Natural killer cell (primary cell): ENCODE data around the gene KDM5C. TPM values are rescaled to one million over a fixed set of nuclear protein-coding genes. Genes with fewer than 3 reads are reported as not detected.

Experiments used
- ATAC-seq, 3 donors: fragments of 150-1000 bp in 2 of 3; fragments of 200-7000 bp in 1 of 3; cut with Tn5 transposase; 1 replicate in 1 of 3; 2 replicates in 2 of 3; pipeline ENCODE4 v1.10.0; 2021; ENCODE audit warnings: mild to moderate bottlenecking in 2 of 3, moderate library complexity in 2 of 3
- DNase-seq, 2 donors: peaks; one replicate each; pipeline versions ENCODE4 v3.0.0 to v3.0.0-alpha.2; 2013 to 2021; ENCODE audit warnings: mixed read lengths in 1 of 2
- H3K27ac ChIP-seq: one replicate; pipeline ENCODE4 v1.5.1; 2013; ENCODE audit warnings: mild to moderate bottlenecking, low read length
- H3K27me3 ChIP-seq: one replicate; pipeline ENCODE4 v1.6.1; 2013; ENCODE audit warnings: low read length; ENCODE audit not compliant: control insufficient read depth, insufficient read depth
- H3K36me3 ChIP-seq: one replicate; pipeline ENCODE4 v1.6.1; 2013; ENCODE audit warnings: low read length; ENCODE audit not compliant: control insufficient read depth, insufficient read depth
- H3K4me1 ChIP-seq: one replicate; pipeline ENCODE4 v1.6.1; 2013; ENCODE audit warnings: low read length; ENCODE audit not compliant: control insufficient read depth, insufficient read depth
- H3K4me3 ChIP-seq: one replicate; pipeline ENCODE4 v1.5.1; 2013; ENCODE audit warnings: low read length
- H3K9me3 ChIP-seq: one replicate; pipeline ENCODE4 v1.6.1; 2013; ENCODE audit warnings: low read length; ENCODE audit not compliant: control insufficient read depth, insufficient read depth
- H3K27ac Mint-ChIP-seq, 2 donors: one replicate each; pipeline ENCODE4 v1.8.0; 2022; ENCODE audit warnings: mild to moderate bottlenecking in 2 of 2, mixed read lengths in 2 of 2, moderate library complexity in 1 of 2
- H3K27me3 Mint-ChIP-seq, 2 donors: one replicate each; pipeline ENCODE4 v1.8.0; 2022; ENCODE audit warnings: low read depth in 2 of 2, mixed read lengths in 2 of 2
- H3K36me3 Mint-ChIP-seq: one replicate; pipeline ENCODE4 v1.8.0; 2022; ENCODE audit warnings: mixed read lengths
- H3K4me1 Mint-ChIP-seq, 2 donors: one replicate each; pipeline ENCODE4 v1.8.0; 2022; ENCODE audit warnings: mixed read lengths in 2 of 2
- H3K4me3 Mint-ChIP-seq: one replicate; pipeline ENCODE4 v1.8.0; 2022; ENCODE audit warnings: mild to moderate bottlenecking, moderate library complexity, mixed read lengths
- H3K9me3 Mint-ChIP-seq, 2 donors: one replicate each; pipeline ENCODE4 v1.8.0; 2022; ENCODE audit warnings: mixed read lengths in 2 of 2
- WGBS: methylation state at CpG from one replicate; pipeline ENCODE4 v1.1.7; 2013; ENCODE audit warnings: missing lambda C conversion rate; ENCODE audit not compliant: insufficient coverage; 5-methylcytosine and 5-hydroxymethylcytosine counted together
- intact Hi-C: fragments of 100-400 bp; cut with micrococcal nuclease; formaldehyde crosslinking; loops from one replicate; pipeline ENCODE4 v1.14.2; 2022
- total RNA-seq, 4 donors: library from RNA; stranded (reverse); fragments of 120-200 nt in 1 of 4; gene quantifications; one replicate each; pipeline versions ENCODE4 v1.2.3 to v1.2.4, GENCODE V29; 2013 to 2022
- TF ChIP-seq, protein P1 (sequence below): fragments of 200-600 bp; IDR thresholded peaks from one replicate; pipeline ENCODE4 v1.8.0; 2022; ENCODE audit warnings: antibody characterized with exemption

The KDM5C gene
- total RNA-seq, 3 donors from 2014 or later (not counting 1 experiment from before 2014, with no cell fraction given) = 191 to 307 (median 196) TPM

DNA sequence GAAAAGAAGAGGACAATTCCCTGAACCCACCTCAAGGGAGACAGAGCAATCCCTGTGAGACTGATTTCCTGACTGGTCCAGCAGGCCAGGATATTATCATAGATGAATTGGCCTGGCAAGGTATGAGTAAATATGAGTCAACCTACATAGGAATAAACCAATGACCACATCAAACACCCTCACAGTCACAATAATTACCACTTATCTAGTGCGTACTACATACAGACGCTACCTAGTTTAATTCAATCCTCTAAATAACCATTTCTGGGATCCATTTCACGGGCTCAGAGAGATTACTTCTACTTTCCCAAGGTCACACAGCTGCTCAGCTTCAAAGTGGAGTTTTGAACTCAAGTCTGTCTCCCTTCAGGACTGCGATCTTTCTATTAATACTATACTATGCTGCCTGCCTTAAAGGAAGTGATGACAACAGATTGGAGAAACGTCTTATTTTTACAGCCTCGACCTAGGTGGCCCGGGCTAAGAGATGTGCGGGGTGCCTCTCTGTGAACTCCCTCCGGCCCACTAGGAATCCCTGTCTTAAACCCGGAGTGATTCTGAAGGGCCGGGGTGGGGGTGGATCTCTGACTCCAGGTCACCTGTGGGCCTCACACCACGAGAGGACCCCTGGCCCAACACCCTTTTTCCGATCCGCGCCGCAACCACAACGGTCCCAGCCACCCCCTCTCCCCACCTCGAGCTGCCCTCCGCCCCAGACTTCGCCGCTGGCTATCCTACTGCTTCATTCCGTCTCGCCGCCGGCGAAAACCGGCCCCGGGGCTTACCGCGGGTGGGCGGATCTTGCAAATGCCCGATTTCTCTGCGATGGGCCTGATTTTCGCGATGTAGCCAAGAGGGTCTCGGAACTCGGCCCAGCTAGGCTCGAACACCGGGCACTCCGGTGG is 800 bp downstream of the KDM5C start:
- peak in 1 of 2 donors; percentile 53 for DNase-seq
- no peaks in the 10 kb centered on the region for H3K9me3 Mint-ChIP-seq
- ATAC-seq = peak in 2 of 3 donors; percentile 1 to 16
- H3K4me1 Mint-ChIP-seq = peaks cover 28 to 60% of the 10 kb centered on the region in 2 donors
- TF ChIP-seq, protein P1, sequence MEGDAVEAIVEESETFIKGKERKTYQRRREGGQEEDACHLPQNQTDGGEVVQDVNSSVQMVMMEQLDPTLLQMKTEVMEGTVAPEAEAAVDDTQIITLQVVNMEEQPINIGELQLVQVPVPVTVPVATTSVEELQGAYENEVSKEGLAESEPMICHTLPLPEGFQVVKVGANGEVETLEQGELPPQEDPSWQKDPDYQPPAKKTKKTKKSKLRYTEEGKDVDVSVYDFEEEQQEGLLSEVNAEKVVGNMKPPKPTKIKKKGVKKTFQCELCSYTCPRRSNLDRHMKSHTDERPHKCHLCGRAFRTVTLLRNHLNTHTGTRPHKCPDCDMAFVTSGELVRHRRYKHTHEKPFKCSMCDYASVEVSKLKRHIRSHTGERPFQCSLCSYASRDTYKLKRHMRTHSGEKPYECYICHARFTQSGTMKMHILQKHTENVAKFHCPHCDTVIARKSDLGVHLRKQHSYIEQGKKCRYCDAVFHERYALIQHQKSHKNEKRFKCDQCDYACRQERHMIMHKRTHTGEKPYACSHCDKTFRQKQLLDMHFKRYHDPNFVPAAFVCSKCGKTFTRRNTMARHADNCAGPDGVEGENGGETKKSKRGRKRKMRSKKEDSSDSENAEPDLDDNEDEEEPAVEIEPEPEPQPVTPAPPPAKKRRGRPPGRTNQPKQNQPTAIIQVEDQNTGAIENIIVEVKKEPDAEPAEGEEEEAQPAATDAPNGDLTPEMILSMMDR = no peak
- intact Hi-C loops = no loop called here
- H3K27me3 Mint-ChIP-seq = no peaks in the 10 kb centered on the region
- peak overlapping the region; percentile 95 for H3K4me3 Mint-ChIP-seq
- H3K27me3 ChIP-seq = no peaks in the 10 kb centered on the region
- peaks cover 12% of the 10 kb centered on the region for H3K36me3 ChIP-seq
- peak overlapping the region; percentile 97 to 98 for H3K27ac Mint-ChIP-seq
- H3K36me3 Mint-ChIP-seq = no peaks in the 10 kb centered on the region
- H3K9me3 ChIP-seq = no peaks in the 10 kb centered on the region
- under 1% methylated on average over 40 of the region's 40 CpGs for WGBS
- H3K4me3 ChIP-seq = peak overlapping the region; percentile 100
- H3K4me1 ChIP-seq = peaks cover 30% of the 10 kb centered on the region
- peak overlapping the region; percentile 94 for H3K27ac ChIP-seq

DNA sequence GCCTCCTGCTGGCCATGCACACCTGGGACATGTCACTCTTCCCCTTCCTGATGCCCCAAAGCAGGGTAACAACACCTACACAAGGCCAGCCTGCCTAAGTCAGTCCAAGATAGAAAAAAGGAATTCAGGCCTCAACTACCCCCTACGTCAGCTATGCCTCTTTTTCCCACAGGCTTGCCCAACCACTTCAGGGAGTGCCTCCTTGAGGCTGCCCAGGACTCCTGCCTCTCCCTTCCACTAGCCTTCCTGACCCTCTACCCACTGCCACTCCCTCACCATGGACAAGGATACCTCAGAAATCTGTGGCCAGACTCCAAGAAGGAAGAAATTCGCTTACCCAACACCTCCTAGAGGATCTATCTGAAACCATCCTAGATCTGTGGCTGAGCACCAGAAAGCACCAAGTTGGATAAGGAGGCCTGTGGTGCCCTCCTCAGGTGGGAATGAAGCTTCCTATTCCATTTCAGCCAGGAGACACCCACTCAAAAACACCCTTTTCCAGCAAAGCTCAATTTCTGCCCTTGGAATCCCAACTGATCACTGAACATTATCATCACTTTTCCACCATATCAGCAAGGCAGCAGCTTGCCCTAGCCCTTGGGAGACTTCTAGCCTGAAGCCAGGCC is 1.8 kb downstream of the KDM5C start:
- H3K4me3 ChIP-seq = peak overlapping the region; percentile 100
- no peaks in the 10 kb centered on the region for H3K27me3 Mint-ChIP-seq
- H3K9me3 Mint-ChIP-seq = no peaks in the 10 kb centered on the region
- H3K4me1 Mint-ChIP-seq = peaks cover 28 to 60% of the 10 kb centered on the region in 2 donors
- H3K36me3 ChIP-seq = peaks cover 21% of the 10 kb centered on the region
- H3K4me1 ChIP-seq = peaks cover 30% of the 10 kb centered on the region
- H3K27me3 ChIP-seq = no peaks in the 10 kb centered on the region
- no peak overlapping the region for H3K27ac ChIP-seq
- no peaks in the 10 kb centered on the region for H3K9me3 ChIP-seq
- 75% methylated on average over 1 of the region's 2 CpGs for WGBS
- H3K36me3 Mint-ChIP-seq = no peaks in the 10 kb centered on the region
- TF ChIP-seq, protein P1 = no peak
- peak overlapping the region; percentile 95 for H3K4me3 Mint-ChIP-seq
- H3K27ac Mint-ChIP-seq = peak overlapping the region; percentile 97 to 98
- intact Hi-C loops = no loop called here
- ATAC-seq (no peak), DNase-seq (no peak)

DNA sequence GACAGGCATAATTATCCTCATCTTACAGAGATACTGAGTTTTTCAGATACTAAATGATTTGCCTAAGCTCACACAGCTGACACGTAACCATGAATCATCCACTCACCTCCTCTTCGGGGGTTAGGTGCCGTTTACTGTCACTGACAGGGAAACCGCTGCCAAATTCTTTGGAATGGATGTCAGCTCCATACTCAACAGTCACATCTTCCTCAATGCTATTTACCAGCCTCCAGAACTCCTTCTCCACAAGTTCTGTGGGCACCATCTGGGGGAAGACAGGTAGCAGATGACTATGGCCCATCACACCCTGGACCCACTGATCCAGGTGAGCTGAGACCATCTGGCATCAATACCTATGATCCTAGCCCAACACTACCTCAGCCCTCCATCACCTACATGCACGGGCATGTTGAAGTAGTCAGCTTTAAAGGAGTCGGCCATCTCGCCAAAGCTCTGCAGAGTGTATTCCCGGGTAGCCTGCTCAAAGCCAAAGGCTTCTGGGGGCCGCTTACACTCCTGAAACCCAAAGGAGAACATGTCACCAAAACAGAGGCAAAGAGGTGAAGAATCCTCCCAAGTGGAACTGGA is 13.5 kb downstream of the KDM5C start:
- H3K4me1 ChIP-seq = no peaks in the 10 kb centered on the region
- no peaks in the 10 kb centered on the region for H3K27me3 ChIP-seq
- no peak overlapping the region for H3K27ac ChIP-seq
- ATAC-seq = no peak
- H3K36me3 ChIP-seq = peaks cover 54% of the 10 kb centered on the region
- H3K27ac Mint-ChIP-seq = no peak overlapping the region
- no peak for DNase-seq
- H3K4me3 Mint-ChIP-seq = no peak overlapping the region
- no peaks in the 10 kb centered on the region for H3K9me3 ChIP-seq
- intact Hi-C loops = no loop called here
- no peaks in the 10 kb centered on the region for H3K4me1 Mint-ChIP-seq
- TF ChIP-seq, protein P1 = no peak
- H3K27me3 Mint-ChIP-seq = no peaks in the 10 kb centered on the region
- peaks cover 31% of the 10 kb centered on the region for H3K36me3 Mint-ChIP-seq
- H3K9me3 Mint-ChIP-seq = no peaks in the 10 kb centered on the region
- 98% methylated on average over 8 of the region's 9 CpGs for WGBS
- H3K4me3 ChIP-seq = no peak overlapping the region
